ENCODE measurements around the gene RNF175.

RNF175 gene

GRCh38 chr4:153759407-153760316 is at the start of gene RNF175:
Gene RNF175 (minus strand): TSS chr4:153760024. CDS start chr4:153759862, 162 bp downstream.
- Histone ChIP-seq H3K27me3 (ENCODE audit: control insufficient read depth, insufficient read depth, low read length) (peaks cover 33% of the 10 kb centered on the region), H3K4me3 (ENCODE audit: low read length) (no peak within 1 kb of the TSS), H3K4me1 (ENCODE audit: control insufficient read depth, insufficient read depth, low read length) (peaks cover 11% of the 10 kb centered on the region), H3K9me3 (ENCODE audit: control insufficient read depth, low read length) (no peaks in the 10 kb centered on the region), H3K9ac (ENCODE audit: low read length) (no peak within 1 kb of the TSS), H3K36me3 (ENCODE audit: control insufficient read depth, insufficient read depth, low read length) (no peaks in the 10 kb centered on the region)

- H3K9me3 ChIP-seq (ENCODE audit: control insufficient read depth, low read length): no peaks in the 10 kb centered on the region
- H3K4me3 ChIP-seq (ENCODE audit: low read length): no peak overlapping the region
Observed at GRCh38 chr4:153809307-153809706, 49.5 kb upstream of the RNF175 start.

GRCh38 chr4:153808175-153808574 is 48.4 kb upstream of the RNF175 start:
- Histone ChIP-seq H3K4me3 (ENCODE audit: low read length) (no peak overlapping the region), H3K27me3 (ENCODE audit: control insufficient read depth, insufficient read depth, low read length) (no peaks in the 10 kb centered on the region), H3K9me3 (ENCODE audit: control insufficient read depth, low read length) (no peaks in the 10 kb centered on the region), H3K4me1 (ENCODE audit: control insufficient read depth, insufficient read depth, low read length) (no peaks in the 10 kb centered on the region), H3K9ac (ENCODE audit: low read length) (no peak overlapping the region), H3K36me3 (ENCODE audit: control insufficient read depth, insufficient read depth, low read length) (no peaks in the 10 kb centered on the region)

More at GRCh38 chr4:153809307-153809706, 49.5 kb upstream of the RNF175 start:
- no peaks in the 10 kb centered on the region for H3K36me3 ChIP-seq (ENCODE audit: control insufficient read depth, insufficient read depth, low read length)
- no peaks in the 10 kb centered on the region for H3K27me3 ChIP-seq (ENCODE audit: control insufficient read depth, insufficient read depth, low read length)
- no peaks in the 10 kb centered on the region for H3K4me1 ChIP-seq (ENCODE audit: control insufficient read depth, insufficient read depth, low read length)
- no peak overlapping the region for H3K9ac ChIP-seq (ENCODE audit: low read length)

GRCh38 chr4:153806073-153806472 is 46.2 kb upstream of the RNF175 start:
- no peak overlapping the region for H3K4me3 ChIP-seq (ENCODE audit: low read length)
- no peaks in the 10 kb centered on the region for H3K4me1 ChIP-seq (ENCODE audit: control insufficient read depth, insufficient read depth, low read length)
- H3K27me3 ChIP-seq (ENCODE audit: control insufficient read depth, insufficient read depth, low read length): no peaks in the 10 kb centered on the region
- H3K9ac ChIP-seq (ENCODE audit: low read length): no peak overlapping the region
- H3K36me3 ChIP-seq (ENCODE audit: control insufficient read depth, insufficient read depth, low read length): no peaks in the 10 kb centered on the region
- no peaks in the 10 kb centered on the region for H3K9me3 ChIP-seq (ENCODE audit: control insufficient read depth, low read length)

- H3K4me3 ChIP-seq (ENCODE audit: low read length): no peak overlapping the region
- no peaks in the 10 kb centered on the region for H3K27me3 ChIP-seq (ENCODE audit: control insufficient read depth, insufficient read depth, low read length)
- no peaks in the 10 kb centered on the region for H3K9me3 ChIP-seq (ENCODE audit: control insufficient read depth, low read length)
- no peak overlapping the region for H3K9ac ChIP-seq (ENCODE audit: low read length)
- no peaks in the 10 kb centered on the region for H3K36me3 ChIP-seq (ENCODE audit: control insufficient read depth, insufficient read depth, low read length)
- H3K4me1 ChIP-seq (ENCODE audit: control insufficient read depth, insufficient read depth, low read length): no peaks in the 10 kb centered on the region
Observed at GRCh38 chr4:153804722-153805121, 44.9 kb upstream of the RNF175 start.

- H3K9me3 ChIP-seq (ENCODE audit: control insufficient read depth, low read length): no peaks in the 10 kb centered on the region
- H3K27me3 ChIP-seq (ENCODE audit: control insufficient read depth, insufficient read depth, low read length): no peaks in the 10 kb centered on the region
- H3K4me3 ChIP-seq (ENCODE audit: low read length): no peak overlapping the region
- no peaks in the 10 kb centered on the region for H3K36me3 ChIP-seq (ENCODE audit: control insufficient read depth, insufficient read depth, low read length)
- no peaks in the 10 kb centered on the region for H3K4me1 ChIP-seq (ENCODE audit: control insufficient read depth, insufficient read depth, low read length)
- H3K9ac ChIP-seq (ENCODE audit: low read length): no peak overlapping the region
Observed at GRCh38 chr4:153799694-153800074, 39.9 kb upstream of the RNF175 start.

GRCh38 chr4:153798901-153799693 is 39.3 kb upstream of the RNF175 start:
- Histone ChIP-seq H3K9me3 (ENCODE audit: control insufficient read depth, low read length) (no peaks in the 10 kb centered on the region), H3K36me3 (ENCODE audit: control insufficient read depth, insufficient read depth, low read length) (no peaks in the 10 kb centered on the region), H3K4me1 (ENCODE audit: control insufficient read depth, insufficient read depth, low read length) (no peaks in the 10 kb centered on the region), H3K27me3 (ENCODE audit: control insufficient read depth, insufficient read depth, low read length) (peaks cover 4% of the 10 kb centered on the region), H3K4me3 (ENCODE audit: low read length) (no peak overlapping the region), H3K9ac (ENCODE audit: low read length) (no peak overlapping the region)

GRCh38 chr4:153798420-153798819 is 38.6 kb upstream of the RNF175 start:
- no peak overlapping the region for H3K9ac ChIP-seq (ENCODE audit: low read length)
- H3K4me1 ChIP-seq (ENCODE audit: control insufficient read depth, insufficient read depth, low read length): no peaks in the 10 kb centered on the region
- peaks cover 11% of the 10 kb centered on the region for H3K27me3 ChIP-seq (ENCODE audit: control insufficient read depth, insufficient read depth, low read length)
- no peaks in the 10 kb centered on the region for H3K9me3 ChIP-seq (ENCODE audit: control insufficient read depth, low read length)
- H3K4me3 ChIP-seq (ENCODE audit: low read length): no peak overlapping the region
- H3K36me3 ChIP-seq (ENCODE audit: control insufficient read depth, insufficient read depth, low read length): no peaks in the 10 kb centered on the region

- H3K4me3 ChIP-seq (ENCODE audit: low read length): no peak overlapping the region
- H3K27me3 ChIP-seq (ENCODE audit: control insufficient read depth, insufficient read depth, low read length): peaks cover 55% of the 10 kb centered on the region
- H3K9me3 ChIP-seq (ENCODE audit: control insufficient read depth, low read length): no peaks in the 10 kb centered on the region
Observed at GRCh38 chr4:153794006-153794405, 34.2 kb upstream of the RNF175 start.

GRCh38 chr4:153792618-153793247 is 32.9 kb upstream of the RNF175 start:
- Histone ChIP-seq H3K36me3 (ENCODE audit: control insufficient read depth, insufficient read depth, low read length) (no peaks in the 10 kb centered on the region), H3K4me1 (ENCODE audit: control insufficient read depth, insufficient read depth, low read length) (peaks cover 21% of the 10 kb centered on the region), H3K4me3 (ENCODE audit: low read length) (no peak overlapping the region), H3K9ac (ENCODE audit: low read length) (no peak overlapping the region), H3K27me3 (ENCODE audit: control insufficient read depth, insufficient read depth, low read length) (peaks cover 67% of the 10 kb centered on the region), H3K9me3 (ENCODE audit: control insufficient read depth, low read length) (no peaks in the 10 kb centered on the region)

More at GRCh38 chr4:153794006-153794405, 34.2 kb upstream of the RNF175 start:
- no peak overlapping the region for H3K9ac ChIP-seq (ENCODE audit: low read length)
- no peaks in the 10 kb centered on the region for H3K36me3 ChIP-seq (ENCODE audit: control insufficient read depth, insufficient read depth, low read length)
- H3K4me1 ChIP-seq (ENCODE audit: control insufficient read depth, insufficient read depth, low read length): peaks cover 20% of the 10 kb centered on the region

GRCh38 chr4:153791746-153792617 is 32.2 kb upstream of the RNF175 start:
- Histone ChIP-seq H3K36me3 (ENCODE audit: control insufficient read depth, insufficient read depth, low read length) (no peaks in the 10 kb centered on the region), H3K9me3 (ENCODE audit: control insufficient read depth, low read length) (no peaks in the 10 kb centered on the region), H3K4me1 (ENCODE audit: control insufficient read depth, insufficient read depth, low read length) (peaks cover 21% of the 10 kb centered on the region), H3K9ac (ENCODE audit: low read length) (no peak overlapping the region), H3K4me3 (ENCODE audit: low read length) (no peak overlapping the region), H3K27me3 (ENCODE audit: control insufficient read depth, insufficient read depth, low read length) (peaks cover 75% of the 10 kb centered on the region)

All from mucosa of stomach (tissue), 1 donor.